Right renal cortex interstitium (tissue), 3 donors: ENCODE measurements around the gene CACNG6. TPM values are rescaled to one million over a fixed set of nuclear protein-coding genes. Genes with fewer than 3 reads are reported as not detected.

Experiments
- DNase-seq, 3 donors: peaks; one replicate each; pipeline ENCODE4 v3.0.0-alpha.2; 2013; ENCODE audit warnings: low read depth in 3 of 3, low spot score in 2 of 3
- polyA plus RNA-seq, 3 donors: library from polyadenylated mRNA; unstranded; fragments of 120-200 nt; gene quantifications; one replicate each; pipeline ENCODE4 v1.2.1, GENCODE V29; 2013; ENCODE audit not compliant: insufficient read length in 3 of 3

CACNG6 gene
- polyA plus RNA-seq, 3 donors, result 0.44 to 0.74 (median 0.71) TPM

GRCh38 chr19:53994811-53995210 is 3.4 kb downstream of the CACNG6 start:
- DNase-seq, result no peak

GRCh38 chr19:53998223-53998622 is 6.8 kb downstream of the CACNG6 start:
- no peak for DNase-seq

- DNase-seq, result no peak
Measured at GRCh38 chr19:53999694-54000093, 8.3 kb downstream of the CACNG6 start.

- no peak for DNase-seq
Measured at GRCh38 chr19:54001496-54001895, 10.1 kb downstream of the CACNG6 start.

GRCh38 chr19:54002495-54003315 is 11.3 kb downstream of the CACNG6 start:
- no peak for DNase-seq

GRCh38 chr19:54009440-54009839 is 18.0 kb downstream of the CACNG6 start:
- no peak for DNase-seq

- no peak for DNase-seq
Measured at GRCh38 chr19:54010474-54010873, 19.0 kb downstream of the CACNG6 start.

GRCh38 chr19:54011507-54012211 is 20.2 kb downstream of the CACNG6 start:
- DNase-seq, result no peak

GRCh38 chr19:54013866-54014265 is 22.4 kb downstream of the CACNG6 start:
- no peak for DNase-seq

- no peak for DNase-seq
Measured at GRCh38 chr19:54014920-54015560, 23.6 kb downstream of the CACNG6 start.

GRCh38 chr19:54017261-54017660 is 25.8 kb downstream of the CACNG6 start:
- no peak for DNase-seq

- DNase-seq, result no peak
Measured at GRCh38 chr19:54021363-54021762, 29.9 kb downstream of the CACNG6 start.

GRCh38 chr19:54021932-54022331 is 30.5 kb downstream of the CACNG6 start:
- DNase-seq, result no peak

- DNase-seq, result no peak
Measured at GRCh38 chr19:54023191-54023590, 31.8 kb downstream of the CACNG6 start.

GRCh38 chr19:54024660-54025059 is 33.2 kb downstream of the CACNG6 start:
- no peak for DNase-seq

- no peak for DNase-seq
Measured at GRCh38 chr19:54026656-54027055, 35.2 kb downstream of the CACNG6 start.

GRCh38 chr19:54029301-54029700 is 37.9 kb downstream of the CACNG6 start:
- DNase-seq, result no peak

GRCh38 chr19:54029930-54030490 is 38.6 kb downstream of the CACNG6 start:
- peak in 2 of 3 donors; percentile 18 to 25 for DNase-seq

- DNase-seq, result no peak
Measured at GRCh38 chr19:54030895-54031586, 39.6 kb downstream of the CACNG6 start.
